Neural cell (in vitro differentiated cells): Measurements from ENCODE around the gene PDE11A. TPM values are rescaled to one million over a fixed set of nuclear protein-coding genes. Genes with fewer than 3 reads are reported as not detected.

Experiments
- H2AFZ ChIP-seq: fragments of 200-600, 300-800 bp; sonication (generic), shearing (Covaris generic); 2 replicates; pipeline ENCODE4 v1.6.0; 2014; ENCODE audit warnings: low read depth, mild to moderate bottlenecking, antibody characterized with exemption, low read length, moderate library complexity
- H3F3A ChIP-seq: fragments of 200-600 bp; shearing (Covaris generic); 2 replicates; pipeline ENCODE4 v1.6.1; 2016; ENCODE audit warnings: mild to moderate bottlenecking, moderate library complexity, mixed read lengths, antibody characterized with exemption, low read length; ENCODE audit not compliant: insufficient read depth, poor library complexity, severe bottlenecking
- H3K27ac ChIP-seq: fragments of 200-600, 300-800 bp; sonication (generic), shearing (Covaris generic); 2 replicates; pipeline ENCODE4 v1.5.1; 2014; ENCODE audit warnings: mild to moderate bottlenecking, low read length, moderate library complexity
- H3K27me3 ChIP-seq: fragments of 300-800, 200-600 bp; sonication (generic), shearing (Covaris generic); 2 replicates; pipeline ENCODE4 v1.6.0; 2014; ENCODE audit warnings: mild to moderate bottlenecking, low read depth, low read length, moderate library complexity; ENCODE audit not compliant: insufficient read depth
- H3K36me3 ChIP-seq: fragments of 300-800, 200-600 bp; sonication (generic), shearing (Covaris generic); 2 replicates; pipeline ENCODE4 v1.5.1; 2014; ENCODE audit warnings: mild to moderate bottlenecking, antibody characterized with exemption, low read length, moderate library complexity; ENCODE audit not compliant: insufficient read depth
- H3K4me2 ChIP-seq: fragments of 300-800, 200-600 bp; sonication (generic), shearing (Covaris generic); 2 replicates; pipeline ENCODE4 v1.6.0; 2014; ENCODE audit warnings: mild to moderate bottlenecking, low read length
- H3K4me3 ChIP-seq: fragments of 300-800, 200-600 bp; sonication (generic), shearing (Covaris generic); 2 replicates; pipeline ENCODE4 v1.5.1; 2014; ENCODE audit warnings: mild to moderate bottlenecking, low read length, moderate library complexity
- H3K79me2 ChIP-seq: fragments of 200-600 bp; shearing (Covaris generic); replicated peaks from 2 replicates; pipeline ENCODE4 v1.6.0; 2014; ENCODE audit warnings: mild to moderate bottlenecking, low read length, moderate library complexity; ENCODE audit not compliant: insufficient read depth
- H3K9ac ChIP-seq: fragments of 300-800, 200-600 bp; sonication (generic), shearing (Covaris generic); 2 replicates; pipeline ENCODE4 v1.6.1; 2016; ENCODE audit warnings: mild to moderate bottlenecking, low read length, mixed read lengths
- H3K9me2 ChIP-seq: fragments of 200-600 bp; shearing (Covaris generic); 2 replicates; pipeline ENCODE4 v1.6.1; 2016; ENCODE audit warnings: mild to moderate bottlenecking, low read length, mixed read lengths; ENCODE audit not compliant: insufficient read depth
- H3K9me3 ChIP-seq: fragments of 200-600, 300-800 bp; sonication (generic), shearing (Covaris generic); 2 replicates; pipeline ENCODE4 v1.6.1; 2016; ENCODE audit warnings: mild to moderate bottlenecking, mixed run types, low read length, moderate library complexity, mixed read lengths
- H4K20me1 ChIP-seq: fragments of 200-600 bp; shearing (Covaris generic); 2 replicates; pipeline ENCODE4 v1.6.1; 2016; ENCODE audit warnings: mild to moderate bottlenecking, mixed run types; ENCODE audit not compliant: insufficient read depth
- CTCF ChIP-seq: fragments of 450-650 bp; IDR thresholded peaks from 2 replicates; pipeline ENCODE4 v1.5.1; 2014; ENCODE audit warnings: antibody characterized with exemption, mild to moderate bottlenecking, moderate library complexity; ENCODE audit not compliant: poor library complexity, severe bottlenecking
- EP300 ChIP-seq: fragments of 450-650 bp; conservative IDR thresholded peaks from 2 replicates; pipeline ENCODE4 v1.6.1; 2014; ENCODE audit warnings: antibody characterized with exemption, mild to moderate bottlenecking, moderate library complexity; ENCODE audit not compliant: poor library complexity, severe bottlenecking
- EZH2 ChIP-seq: fragments of 200-600, 300-800 bp; shearing (Covaris generic), sonication (generic); IDR thresholded peaks from 2 replicates; pipeline ENCODE4 v1.6.1; 2014; ENCODE audit warnings: antibody characterized with exemption, low read length, borderline replicate concordance, mild to moderate bottlenecking; ENCODE audit not compliant: insufficient read depth, poor library complexity, severe bottlenecking
- MXI1 ChIP-seq: fragments of 450-650 bp; conservative IDR thresholded peaks from 2 replicates; pipeline ENCODE4 v1.6.1; 2014; ENCODE audit warnings: antibody characterized with exemption, mild to moderate bottlenecking; ENCODE audit not compliant: poor library complexity, severe bottlenecking
- POLR2AphosphoS5 ChIP-seq: IDR thresholded peaks from 2 replicates; pipeline ENCODE4 v1.6.1; 2012
- RAD21 ChIP-seq: fragments of 450-650 bp; conservative IDR thresholded peaks from 2 replicates; pipeline ENCODE4 v1.6.1; 2014; ENCODE audit warnings: antibody characterized with exemption, mild to moderate bottlenecking, moderate library complexity
- REST ChIP-seq: IDR thresholded peaks from 2 replicates; pipeline ENCODE4 v1.6.1; 2012; ENCODE audit warnings: borderline replicate concordance
- SMC3 ChIP-seq: fragments of 450-650 bp; conservative IDR thresholded peaks from 2 replicates; pipeline ENCODE4 v1.6.1; 2014; ENCODE audit warnings: antibody characterized with exemption, mild to moderate bottlenecking, moderate library complexity; ENCODE audit not compliant: poor library complexity
- TAF1 ChIP-seq: IDR thresholded peaks from 2 replicates; pipeline ENCODE4 v1.6.1; 2012; ENCODE audit warnings: low read depth
- polyA plus RNA-seq: library from polyadenylated mRNA; depleted of rRNA; stranded (reverse); fragments of >200 nt; gene quantifications from 2 replicates; pipeline ENCODE4 v1.2.3, GENCODE V29; 2014
- small RNA-seq, 3 experiments: library from RNA; depleted of rRNA; stranded (forward); fragments of <200 nt; gene quantifications; one replicate each; pipeline ENCODE3, GENCODE V24; 2012

Gene PDE11A
- polyA plus RNA-seq, 1 donor from 2014 or later: 0.89 TPM

GRCh38 chr2:177575358-177575757, 497.2 kb downstream of the PDE11A start:
- H3K27me3 ChIP-seq: no peaks in the 10 kb centered on the region
- no peaks in the 10 kb centered on the region for H3K36me3 ChIP-seq
- H3K79me2 ChIP-seq: no peaks in the 10 kb centered on the region
- no peak overlapping the region for H3K4me3 ChIP-seq
- no peak overlapping the region for H3K4me2 ChIP-seq
- H3F3A ChIP-seq: no peaks in the 10 kb centered on the region
- no peaks in the 10 kb centered on the region for H3K9me2 ChIP-seq
- H3K9me3 ChIP-seq: no peaks in the 10 kb centered on the region
- no peak overlapping the region for H3K27ac ChIP-seq
- H2AFZ ChIP-seq: no peak overlapping the region
- no peak overlapping the region for H3K9ac ChIP-seq
- TF ChIP-seq TAF1 (no peak), SMC3 (no peak), POLR2AphosphoS5 (no peak), EP300 (no peak)
- no peaks in the 10 kb centered on the region for H4K20me1 ChIP-seq

GRCh38 chr2:177574356-177574755, 498.2 kb downstream of the PDE11A start:
- Histone ChIP-seq H3K27me3 (no peaks in the 10 kb centered on the region), H3K4me2 (no peak overlapping the region), H3K79me2 (no peaks in the 10 kb centered on the region), H3K9me2 (no peaks in the 10 kb centered on the region), H4K20me1 (no peaks in the 10 kb centered on the region), H3K9ac (no peak overlapping the region), H3K36me3 (no peaks in the 10 kb centered on the region), H3K9me3 (no peaks in the 10 kb centered on the region), H3K27ac (no peak overlapping the region), H2AFZ (no peak overlapping the region), H3K4me3 (no peak overlapping the region), H3F3A (no peaks in the 10 kb centered on the region)
- TF ChIP-seq REST (no peak), EZH2 (no peak), CTCF (no peak), EP300 (no peak), MXI1 (no peak), SMC3 (no peak), RAD21 (no peak), POLR2AphosphoS5 (no peak), TAF1 (no peak)

Small RNA genes lying within 50 kb of the gene (small RNA-seq; reads per million reads assigned to genes)
- gene AC011998.1: 0 reads per million in 3 experiments
- gene RNU6-629P: 0 to 0.73 (median 0.03) reads per million in 3 experiments

Other genes with a start within 250 kb of the PDE11A start
- 30.3 and 30.8 TPM in 2 replicates for gene RBM45, start 39.7 kb upstream of the PDE11A start, polyA plus RNA-seq
- 11.8 and 12.8 TPM in 2 replicates for gene OSBPL6, start 121.7 kb upstream of the PDE11A start, polyA plus RNA-seq